Germinal center (tissue), 1 donor: ENCODE measurements around the gene TUG1.
A peak's percentile ranks its signal among the peaks of the same experiment; 100 is the strongest.

Source experiments
- DNase-seq: peaks from one replicate; pipeline ENCODE4 v3.0.0; 2012; ENCODE audit warnings: mixed read lengths, low spot score

TUG1 gene

DNA sequence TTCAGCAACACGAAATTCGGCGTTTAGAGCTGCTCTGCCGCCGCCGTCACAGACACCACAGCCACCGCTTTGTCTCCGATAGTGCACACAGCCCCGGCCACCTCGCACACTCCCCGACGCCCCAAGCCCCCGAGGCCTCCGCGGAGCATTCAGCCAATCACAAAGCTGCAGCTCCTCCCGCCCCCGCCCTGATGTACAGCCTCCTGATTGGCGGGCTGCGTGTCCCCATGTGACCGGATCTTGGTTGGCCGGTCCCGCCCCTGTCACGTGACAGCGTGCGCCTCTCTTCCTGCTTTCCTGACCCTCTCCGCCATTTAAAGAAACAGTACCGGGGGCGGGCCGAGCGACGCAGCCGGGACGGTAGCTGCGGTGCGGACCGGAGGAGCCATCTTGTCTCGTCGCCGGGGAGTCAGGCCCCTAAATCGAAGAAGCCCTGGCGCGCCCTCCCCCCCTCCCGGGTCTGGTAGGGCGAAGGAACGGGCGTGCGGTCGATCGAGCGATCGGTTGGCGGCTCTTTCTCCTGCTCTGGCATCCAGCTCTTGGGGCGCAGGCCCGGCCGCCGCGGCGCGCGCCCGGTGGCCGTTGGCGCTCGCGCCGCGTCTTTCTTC, at the start of gene TUG1:
TSS of gene TUG1 (plus strand) at position 342 of the 608 bp plus-strand sequence.
- DNase-seq: peak; percentile 99

DNA sequence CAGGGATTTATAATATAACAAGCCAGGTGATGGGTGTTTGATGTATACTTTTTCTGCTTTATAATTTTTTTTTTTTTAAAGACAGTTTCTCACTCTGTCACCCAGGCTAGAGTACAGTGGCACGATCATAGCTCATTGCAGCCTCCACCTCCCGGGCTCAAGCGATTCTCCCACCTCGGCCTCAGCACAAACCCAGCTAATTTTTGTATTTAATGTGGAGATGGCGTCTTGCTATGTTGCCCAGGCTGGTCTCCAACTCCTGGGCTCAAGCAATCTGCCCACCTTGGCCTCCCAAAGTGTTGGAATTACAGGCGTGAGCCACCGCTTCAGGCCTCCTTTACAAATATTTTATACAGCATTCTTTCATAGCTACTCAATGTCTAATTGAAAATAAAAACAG, 49.1 kb upstream of the TUG1 start:
- DNase-seq: no peak

- DNase-seq: peak; percentile 84
These were observed 48.7 kb upstream of the TUG1 start for GRCh38 chr22:30920407-30920806.

DNA sequence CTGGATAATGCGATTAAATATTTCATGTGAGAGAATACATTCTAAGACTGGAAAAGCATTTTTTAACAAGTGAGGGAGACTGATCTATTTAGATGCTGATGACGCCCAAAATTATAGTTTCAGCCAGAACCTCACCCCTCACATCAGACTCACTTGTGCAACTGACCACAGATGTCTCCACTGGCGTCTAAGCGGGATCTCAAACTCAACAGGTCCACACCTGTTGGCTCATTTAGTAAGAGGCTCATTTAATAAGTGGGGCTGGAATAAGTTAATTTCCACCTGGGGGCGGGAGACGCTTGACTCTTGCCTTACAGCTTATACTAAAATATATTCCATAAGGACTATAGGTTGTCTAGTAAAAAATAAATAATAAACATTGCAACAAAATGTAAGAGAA, 48.0 kb upstream of the TUG1 start:
- no peak for DNase-seq

DNA sequence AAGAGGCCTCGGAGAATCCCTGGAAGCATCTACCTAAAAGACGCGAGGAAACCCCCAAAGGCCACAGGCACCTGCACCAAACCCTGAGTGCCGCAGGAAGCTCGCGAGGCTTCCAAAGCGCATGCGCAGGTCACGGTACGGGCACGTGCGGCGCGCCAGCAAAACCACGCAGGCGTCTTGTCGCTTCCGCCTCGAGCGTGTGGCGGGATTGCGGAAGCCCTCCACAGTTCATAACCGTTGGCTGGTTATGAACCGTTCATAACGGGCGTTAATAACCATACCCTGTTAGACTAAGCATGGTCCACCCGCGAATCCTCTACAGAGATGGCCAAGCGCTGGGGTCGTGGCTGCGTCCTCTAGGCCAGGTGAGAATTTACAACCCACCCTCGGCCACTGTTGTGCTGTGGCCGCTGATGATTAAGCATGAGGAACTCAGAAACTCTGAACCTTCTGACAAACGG, 46.9 kb upstream of the TUG1 start:
- peak; percentile 89 for DNase-seq

- DNase-seq: no peak
These were observed 45.7 kb upstream of the TUG1 start for GRCh38 chr22:30923168-30923900.

DNA sequence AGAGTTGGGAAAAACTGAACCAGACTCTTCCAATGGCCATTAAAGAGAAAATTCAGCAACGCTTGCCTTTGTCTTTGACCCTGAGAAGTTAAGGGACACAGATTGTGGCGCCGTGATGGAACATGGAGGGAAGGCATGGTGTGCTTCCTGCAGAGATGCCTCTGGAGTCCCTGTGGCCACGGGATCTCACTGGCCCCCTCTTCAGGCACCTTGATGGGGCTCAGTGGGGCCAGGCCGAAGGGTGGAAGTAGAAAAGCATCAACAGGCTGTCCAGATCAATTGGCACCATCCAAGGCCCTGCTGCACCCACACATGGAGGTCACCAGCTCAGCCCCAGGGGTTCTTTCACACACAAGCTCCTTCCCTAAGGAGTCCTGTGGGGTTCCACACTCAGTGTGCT, 43.4 kb upstream of the TUG1 start:
- no peak for DNase-seq

DNA sequence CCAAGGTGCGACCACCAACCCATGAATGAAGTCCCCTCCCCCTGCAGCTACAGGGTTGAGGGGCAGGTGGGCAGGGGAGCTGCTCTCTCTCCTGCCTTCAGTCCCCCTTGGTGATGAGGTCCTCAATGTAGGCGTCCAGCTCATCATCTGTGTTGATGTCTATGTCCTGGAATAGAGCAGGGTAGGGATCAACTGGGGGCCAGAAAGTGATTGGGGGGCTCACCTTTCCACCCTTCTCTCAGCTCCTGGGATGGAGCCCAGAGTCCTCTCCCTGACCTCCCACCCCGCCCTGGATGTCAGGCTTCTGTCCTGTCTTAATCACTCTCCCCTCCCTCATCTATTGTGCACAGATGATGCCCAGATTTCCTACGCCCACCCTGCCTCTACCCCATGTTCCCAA, 42.4 kb upstream of the TUG1 start:
- DNase-seq: no peak

- no peak for DNase-seq
These were observed 41.3 kb upstream of the TUG1 start for GRCh38 chr22:30927806-30928205.

- DNase-seq: no peak
These were observed 40.7 kb upstream of the TUG1 start for GRCh38 chr22:30928401-30928800.

- DNase-seq: no peak
These were observed 38.8 kb upstream of the TUG1 start for GRCh38 chr22:30930228-30930627.

- no peak for DNase-seq
These were observed 37.3 kb upstream of the TUG1 start for GRCh38 chr22:30931541-30932300.

DNA sequence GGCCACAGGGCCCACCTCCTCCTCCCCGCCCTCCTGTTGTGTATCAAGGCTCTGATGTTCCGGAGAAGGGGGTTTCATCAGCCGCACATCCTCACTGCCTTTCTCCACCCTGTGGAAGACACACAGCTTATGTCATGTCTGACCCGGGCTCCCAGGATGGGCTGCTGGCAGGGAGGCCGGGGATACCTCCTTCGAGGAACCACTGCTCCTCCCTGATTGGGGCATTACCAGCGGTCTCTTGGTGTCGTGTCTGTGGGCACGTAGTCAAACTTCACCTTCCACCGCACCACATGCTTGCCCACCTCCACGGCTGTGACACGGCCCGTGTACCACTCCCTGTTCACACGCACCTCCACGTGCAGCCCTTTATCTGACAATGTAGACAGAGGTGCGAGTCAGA, 36.4 kb upstream of the TUG1 start:
- DNase-seq: no peak

DNA sequence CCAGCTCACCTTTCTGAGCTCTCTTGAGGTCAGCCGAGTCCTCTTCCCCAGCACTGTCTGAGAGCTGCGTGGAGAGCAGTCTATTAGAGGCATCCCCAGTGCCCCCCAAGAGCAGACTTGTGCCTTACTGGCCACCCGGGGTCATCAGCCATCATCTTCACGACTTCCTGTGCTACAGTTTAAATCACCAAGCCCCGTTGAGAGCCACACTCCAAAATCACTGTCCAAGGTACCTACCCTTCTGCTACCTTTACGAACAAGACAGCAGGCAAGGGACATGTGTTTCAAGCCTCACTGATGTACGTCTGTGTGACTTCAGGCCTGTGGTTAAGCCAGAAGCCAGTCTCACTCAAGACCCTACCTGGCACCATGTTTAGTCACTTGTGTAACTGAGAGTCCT, 35.6 kb upstream of the TUG1 start:
- no peak for DNase-seq

DNA sequence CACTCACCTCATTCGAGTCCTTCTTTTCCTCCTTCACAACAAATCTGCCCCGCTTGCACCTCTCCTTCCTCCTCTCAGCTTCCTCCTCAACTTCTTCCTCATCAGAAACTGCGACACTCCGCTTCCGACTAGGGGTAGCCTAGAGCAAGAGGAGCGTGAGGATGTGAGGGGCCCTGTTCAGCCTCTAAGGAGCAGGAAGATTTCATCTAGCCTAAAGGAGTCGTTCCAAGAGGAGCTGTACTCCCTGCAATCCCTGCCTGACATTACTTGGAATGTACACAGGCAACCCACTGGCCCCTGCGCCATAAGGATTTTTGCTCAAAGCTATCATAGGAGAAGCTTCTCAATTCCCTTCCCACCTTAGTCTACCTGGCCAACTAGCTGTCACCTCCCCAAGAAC, 35.0 kb upstream of the TUG1 start:
- DNase-seq: no peak

DNA sequence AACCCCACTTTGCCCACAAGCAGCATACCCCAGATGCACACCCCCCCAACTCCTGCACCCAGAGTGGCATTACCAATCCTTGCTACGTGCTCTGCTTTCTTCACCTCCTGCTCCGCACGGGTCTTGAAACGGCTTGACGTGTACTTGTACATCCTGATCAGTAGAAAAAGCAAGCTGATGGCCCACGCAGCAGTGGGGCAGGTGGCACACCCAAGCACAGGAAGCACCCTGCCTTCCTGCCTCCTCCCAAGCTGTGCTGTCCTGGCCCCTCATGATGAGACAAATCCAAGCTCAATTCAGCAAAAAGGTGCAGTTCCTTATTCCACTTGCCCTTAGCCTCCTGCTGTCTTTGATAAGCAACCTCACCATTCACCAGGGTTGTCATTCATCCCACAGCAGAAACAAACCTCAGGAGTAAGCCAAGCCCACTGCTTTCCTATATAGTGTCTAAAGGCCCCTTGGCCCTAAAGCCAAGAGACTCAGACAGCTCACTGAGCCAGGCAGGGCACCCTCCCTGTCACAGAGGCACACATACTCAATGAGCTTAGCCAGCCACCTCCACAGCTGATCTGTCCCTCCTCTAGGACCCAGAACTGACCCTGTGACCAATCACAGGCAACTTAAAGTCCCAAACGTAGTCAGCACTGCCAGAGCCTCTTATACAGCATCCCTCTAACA, 28.2 kb upstream of the TUG1 start:
- no peak for DNase-seq

DNA sequence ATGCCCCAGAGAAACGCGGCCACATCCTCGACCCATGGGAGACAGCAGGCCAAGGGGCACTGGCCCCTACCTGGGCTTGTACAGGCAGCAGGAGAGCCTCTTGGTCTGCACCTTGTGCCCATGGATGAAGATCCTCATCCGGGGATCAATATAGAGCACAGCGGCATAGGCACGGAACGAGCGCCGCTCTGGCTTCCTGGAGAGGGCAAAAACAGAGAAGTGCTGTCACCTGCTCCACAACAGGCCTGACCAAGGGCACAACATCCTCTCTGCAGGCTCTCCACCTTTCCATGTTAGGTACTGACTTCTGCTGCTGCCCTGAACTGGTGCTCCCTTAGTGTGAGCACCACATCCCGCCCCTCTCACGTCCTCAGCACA, 27.7 kb upstream of the TUG1 start:
- DNase-seq: no peak

GRCh38 chr22:30943368-30943767, 25.7 kb upstream of the TUG1 start:
- DNase-seq: no peak

GRCh38 chr22:30944986-30945385, 24.1 kb upstream of the TUG1 start:
- DNase-seq: no peak

- DNase-seq: no peak
These were observed 23.4 kb upstream of the TUG1 start for GRCh38 chr22:30945653-30946052.

- DNase-seq: no peak
These were observed 22.7 kb upstream of the TUG1 start for GRCh38 chr22:30946354-30946753.

- DNase-seq: no peak
These were observed 21.8 kb upstream of the TUG1 start for GRCh38 chr22:30947173-30947815.
